Measurements from ENCODE around the gene PLCB1. TPM values are rescaled to one million over a fixed set of nuclear protein-coding genes. Genes with fewer than 3 reads are reported as not detected.

Gene PLCB1
- total RNA-seq = 10.8 to 15.3 TPM (median 11.4 TPM) in 3 replicates
- long read RNA-seq, full-length matches to known transcripts = 4 of 5 reads
- long read RNA-seq, partial matches to known transcripts = 1 of 5 reads
- long read RNA-seq, other reads (novel, unspliced or antisense) = 0 of 5 reads

DNA sequence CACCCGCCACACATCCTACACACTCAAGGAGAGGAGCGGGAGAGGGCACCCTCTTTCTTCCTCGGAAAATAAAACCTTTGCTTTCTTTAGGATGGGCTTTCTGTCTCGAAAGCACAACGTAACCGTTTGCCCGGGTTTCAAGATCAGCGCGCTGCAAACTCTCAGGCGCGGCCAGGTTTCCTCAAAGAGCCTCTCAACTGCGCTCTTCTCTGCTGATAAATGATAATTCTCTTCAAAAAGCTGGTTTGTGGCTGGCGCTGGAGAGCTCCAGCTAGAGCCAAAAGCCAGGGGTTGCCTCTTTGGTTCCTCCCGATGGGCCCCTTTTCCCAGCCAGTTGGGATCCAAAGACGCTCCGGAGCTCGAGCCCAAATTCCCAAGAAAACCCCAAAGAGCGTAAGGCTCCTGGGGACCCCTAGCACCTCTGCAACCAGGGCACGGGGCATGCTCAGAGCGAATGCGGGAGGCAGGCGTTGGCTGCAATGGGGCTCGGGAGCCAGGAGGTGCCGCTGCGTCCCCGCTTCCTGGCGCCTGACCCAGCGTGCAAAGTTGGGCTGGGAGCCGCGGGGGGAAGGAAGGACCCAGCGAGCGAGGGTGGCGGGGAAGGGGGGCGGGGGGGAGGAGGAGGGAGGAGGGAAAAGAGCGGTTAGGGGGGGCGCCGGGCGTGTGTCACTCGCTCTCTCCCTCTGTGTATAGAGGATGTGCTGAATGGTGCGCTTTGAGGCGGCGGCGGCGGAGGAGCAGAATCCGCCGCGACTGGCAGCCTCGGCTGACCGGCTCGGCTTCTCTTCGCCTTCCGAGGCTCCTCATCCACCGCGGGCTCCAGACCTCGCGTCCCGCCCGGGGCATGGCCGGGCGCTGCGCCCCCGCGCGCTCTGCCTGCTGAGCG lies at the start of gene PLCB1:
PLCB1 (plus strand) TSS at position 669 of the 886 bp plus-strand sequence. CDS start 386 bp downstream, outside the sequence.
- peak; percentile 91 for DNase-seq (ENCODE audit: low spot score)
- Mint-ChIP-seq H3K27ac (ENCODE audit: unreplicated experiment) (peak within 1 kb of the TSS; percentile 63), H3K4me3 (ENCODE audit: unreplicated experiment) (peak within 1 kb of the TSS; percentile 80), H3K36me3 (ENCODE audit: low read depth) (no peaks in the 10 kb centered on the region), H3K27me3 (ENCODE audit: low read depth) (peaks cover 14% of the 10 kb centered on the region), H3K9me3 (ENCODE audit: low read depth) (no peaks in the 10 kb centered on the region), H3K4me1 (ENCODE audit: low read depth) (peaks cover 26% of the 10 kb centered on the region)
- TF ChIP-seq CTCF (IDR thresholded peaks at IDR 0.05) = peak; percentile 92

GRCh38 chr20:8082989-8083388 lies 49.1 kb upstream of the PLCB1 start:
- Mint-ChIP-seq H3K4me3 (ENCODE audit: unreplicated experiment) (no peak overlapping the region), H3K4me1 (ENCODE audit: low read depth) (no peaks in the 10 kb centered on the region)

DNA sequence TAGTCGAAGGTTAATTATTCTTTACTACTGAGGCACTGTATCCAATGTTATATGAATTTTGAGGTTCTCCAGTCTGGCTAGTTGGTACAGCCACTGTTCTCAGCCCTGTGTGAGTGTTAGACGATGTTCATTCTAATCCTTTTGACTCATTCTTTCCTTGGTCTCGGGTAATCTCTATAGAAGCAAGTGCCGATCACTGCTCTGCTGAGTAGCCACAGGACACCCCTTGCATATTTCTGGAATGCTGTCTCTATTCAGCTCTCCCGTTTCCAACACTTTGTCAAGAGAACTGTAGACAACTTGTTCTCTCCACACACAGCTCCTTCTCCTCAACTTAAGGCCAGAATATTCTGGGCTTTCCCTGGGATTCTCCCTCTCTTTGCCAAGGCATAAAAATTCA lies 42.4 kb upstream of the PLCB1 start:
- no peak for DNase-seq (ENCODE audit: low spot score)
- H3K27ac Mint-ChIP-seq (ENCODE audit: unreplicated experiment) = no peak overlapping the region

More at GRCh38 chr20:8082989-8083388, 49.1 kb upstream of the PLCB1 start:
- no peak for TF ChIP-seq CTCF (IDR thresholded peaks at IDR 0.05)
- DNase-seq (ENCODE audit: low spot score) = no peak
- no peak overlapping the region for H3K27ac Mint-ChIP-seq (ENCODE audit: unreplicated experiment)
- H3K36me3 Mint-ChIP-seq (ENCODE audit: low read depth) = no peaks in the 10 kb centered on the region
- peaks cover 10% of the 10 kb centered on the region for H3K27me3 Mint-ChIP-seq (ENCODE audit: low read depth)
- H3K9me3 Mint-ChIP-seq (ENCODE audit: low read depth) = peaks cover 4% of the 10 kb centered on the region

GRCh38 chr20:8094415-8094818 lies 37.6 kb upstream of the PLCB1 start:
- DNase-seq (ENCODE audit: low spot score) = no peak
- H3K4me3 Mint-ChIP-seq (ENCODE audit: unreplicated experiment) = no peak overlapping the region
- H3K27ac Mint-ChIP-seq (ENCODE audit: unreplicated experiment) = no peak overlapping the region
- H3K4me1 Mint-ChIP-seq (ENCODE audit: low read depth) = peaks cover 7% of the 10 kb centered on the region
- peaks cover 21% of the 10 kb centered on the region for H3K27me3 Mint-ChIP-seq (ENCODE audit: low read depth)
- TF ChIP-seq CTCF (IDR thresholded peaks at IDR 0.05) = no peak
- no peaks in the 10 kb centered on the region for H3K36me3 Mint-ChIP-seq (ENCODE audit: low read depth)
- no peaks in the 10 kb centered on the region for H3K9me3 Mint-ChIP-seq (ENCODE audit: low read depth)

More for the DNA sequence above, 42.4 kb upstream of the PLCB1 start:
- no peaks in the 10 kb centered on the region for H3K36me3 Mint-ChIP-seq (ENCODE audit: low read depth)
- peaks cover 7% of the 10 kb centered on the region for H3K4me1 Mint-ChIP-seq (ENCODE audit: low read depth)
- TF ChIP-seq CTCF (IDR thresholded peaks at IDR 0.05) = no peak
- peaks cover 26% of the 10 kb centered on the region for H3K27me3 Mint-ChIP-seq (ENCODE audit: low read depth)
- H3K9me3 Mint-ChIP-seq (ENCODE audit: low read depth) = peaks cover 3% of the 10 kb centered on the region
- no peak overlapping the region for H3K4me3 Mint-ChIP-seq (ENCODE audit: unreplicated experiment)

DNA sequence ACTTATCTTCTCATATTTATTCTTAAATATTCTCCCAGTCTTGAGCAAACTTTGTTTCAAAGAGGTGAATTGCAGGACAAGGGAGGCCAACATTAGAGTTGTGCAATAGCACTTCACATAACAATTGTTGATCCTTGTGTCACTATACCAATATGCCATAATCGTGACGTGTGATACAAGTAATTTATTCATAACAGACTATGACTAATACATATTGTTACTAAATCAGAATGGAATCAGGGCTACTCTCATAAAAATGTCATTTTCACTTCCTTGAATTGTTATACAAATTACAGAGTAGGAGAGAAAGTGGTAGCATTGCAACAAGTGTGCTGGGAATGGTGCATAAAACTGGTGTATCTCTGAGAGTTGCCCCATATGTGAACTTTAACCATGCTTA lies 37.2 kb upstream of the PLCB1 start:
- no peak overlapping the region for H3K27ac Mint-ChIP-seq (ENCODE audit: unreplicated experiment)
- H3K9me3 Mint-ChIP-seq (ENCODE audit: low read depth) = no peaks in the 10 kb centered on the region
- no peaks in the 10 kb centered on the region for H3K36me3 Mint-ChIP-seq (ENCODE audit: low read depth)
- H3K4me3 Mint-ChIP-seq (ENCODE audit: unreplicated experiment) = no peak overlapping the region
- no peak for DNase-seq (ENCODE audit: low spot score)
- peaks cover 19% of the 10 kb centered on the region for H3K27me3 Mint-ChIP-seq (ENCODE audit: low read depth)
- TF ChIP-seq CTCF (IDR thresholded peaks at IDR 0.05) = no peak
- peaks cover 7% of the 10 kb centered on the region for H3K4me1 Mint-ChIP-seq (ENCODE audit: low read depth)

Measured in chondrocyte (in vitro differentiated cells).